ENCODE measurements around the gene CD274. TPM values are rescaled to one million over a fixed set of nuclear protein-coding genes. Genes with fewer than 3 reads are reported as not detected.
A peak's percentile ranks its signal among the peaks of the same experiment; 100 is the strongest.

Gene CD274
- total and polyA plus RNA-seq, 2 of the 8 experiments (the other 6 are each of a cell fraction or from before 2014, with no cell fraction given), result 0.08 to 0.15 TPM

DNA sequence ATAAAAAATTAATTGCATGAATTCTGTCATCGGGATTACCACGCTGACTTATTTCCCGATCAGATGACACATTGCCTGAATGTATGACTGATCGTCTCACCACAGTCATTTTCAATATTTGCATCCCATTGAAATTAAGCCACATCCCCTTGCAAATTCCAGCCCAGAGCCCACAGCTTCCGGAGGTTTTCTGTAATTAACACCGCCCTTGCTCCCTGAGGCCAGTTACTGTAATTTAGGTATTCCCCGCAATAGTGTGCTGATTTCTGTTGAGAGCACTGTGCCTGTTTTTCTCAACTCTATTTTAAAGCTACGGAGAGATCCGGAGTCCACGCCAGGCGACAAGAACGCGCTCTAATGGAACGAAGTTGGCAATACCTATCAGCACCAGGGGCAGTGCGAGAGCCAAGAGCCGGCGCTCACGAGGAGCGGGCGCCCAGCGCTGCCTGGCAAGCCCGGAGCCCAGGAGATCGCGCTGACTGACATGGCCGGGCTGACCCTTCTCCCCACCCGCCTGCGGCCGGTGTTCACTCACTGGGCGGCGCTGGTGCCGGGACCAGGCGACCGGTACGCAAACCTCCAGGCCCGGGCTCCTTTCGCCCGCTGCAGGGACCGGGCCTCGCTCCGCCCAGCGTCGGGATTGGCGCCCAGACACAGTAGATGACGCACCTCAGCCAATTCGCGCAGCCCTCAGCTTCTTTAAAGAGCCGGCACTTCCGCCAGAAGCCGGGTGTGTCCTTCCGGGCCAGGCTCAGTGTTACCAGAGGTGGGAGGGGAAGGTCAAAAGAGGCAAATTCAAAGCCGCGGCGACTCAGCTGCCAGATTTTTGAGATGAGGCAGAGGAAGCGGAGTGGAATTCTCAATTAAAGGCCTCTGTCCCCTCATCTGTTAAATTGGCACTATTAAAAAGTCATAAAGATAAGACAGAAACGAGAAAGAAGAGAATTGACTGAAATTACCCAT is 12.8 kb upstream of the CD274 start, which contains the start of gene PLGRKT (continued):
- TF ChIP-seq, protein P1, sequence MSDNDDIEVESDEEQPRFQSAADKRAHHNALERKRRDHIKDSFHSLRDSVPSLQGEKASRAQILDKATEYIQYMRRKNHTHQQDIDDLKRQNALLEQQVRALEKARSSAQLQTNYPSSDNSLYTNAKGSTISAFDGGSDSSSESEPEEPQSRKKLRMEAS (IDR thresholded peaks at IDR 0.05), result peak; percentile 55
- TF ChIP-seq EP300 (IDR thresholded peaks at IDR 0.05; ENCODE audit: borderline replicate concordance in 1 of 2, low read depth in 2 of 2, low read length in 2 of 2), result no peak
- TF ChIP-seq SRF (IDR thresholded peaks at IDR 0.05; ENCODE audit: low read depth, low read length), result no peak
- peak; percentile 74 for TF ChIP-seq ASH2L (IDR thresholded peaks at IDR 0.05; ENCODE audit: low read length)
- no peak for TF ChIP-seq BRCA1 (IDR thresholded peaks at IDR 0.05; ENCODE audit: low read depth, low read length)
- TF ChIP-seq CREB1 (IDR thresholded peaks at IDR 0.05), result peak; percentile 79
- TF ChIP-seq BACH1 (IDR thresholded peaks at IDR 0.05; ENCODE audit: low read length), result no peak
- TF ChIP-seq, protein P2, sequence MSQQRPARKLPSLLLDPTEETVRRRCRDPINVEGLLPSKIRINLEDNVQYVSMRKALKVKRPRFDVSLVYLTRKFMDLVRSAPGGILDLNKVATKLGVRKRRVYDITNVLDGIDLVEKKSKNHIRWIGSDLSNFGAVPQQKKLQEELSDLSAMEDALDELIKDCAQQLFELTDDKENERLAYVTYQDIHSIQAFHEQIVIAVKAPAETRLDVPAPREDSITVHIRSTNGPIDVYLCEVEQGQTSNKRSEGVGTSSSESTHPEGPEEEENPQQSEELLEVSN (IDR thresholded peaks at IDR 0.05), result 0 out of 2 replicates have a peak, but pooled peaks have one; percentile 34
- TF ChIP-seq RFX5 (IDR thresholded peaks at IDR 0.05; ENCODE audit: borderline replicate concordance, low read depth, low read length), result no peak
- TF ChIP-seq, protein P3, sequence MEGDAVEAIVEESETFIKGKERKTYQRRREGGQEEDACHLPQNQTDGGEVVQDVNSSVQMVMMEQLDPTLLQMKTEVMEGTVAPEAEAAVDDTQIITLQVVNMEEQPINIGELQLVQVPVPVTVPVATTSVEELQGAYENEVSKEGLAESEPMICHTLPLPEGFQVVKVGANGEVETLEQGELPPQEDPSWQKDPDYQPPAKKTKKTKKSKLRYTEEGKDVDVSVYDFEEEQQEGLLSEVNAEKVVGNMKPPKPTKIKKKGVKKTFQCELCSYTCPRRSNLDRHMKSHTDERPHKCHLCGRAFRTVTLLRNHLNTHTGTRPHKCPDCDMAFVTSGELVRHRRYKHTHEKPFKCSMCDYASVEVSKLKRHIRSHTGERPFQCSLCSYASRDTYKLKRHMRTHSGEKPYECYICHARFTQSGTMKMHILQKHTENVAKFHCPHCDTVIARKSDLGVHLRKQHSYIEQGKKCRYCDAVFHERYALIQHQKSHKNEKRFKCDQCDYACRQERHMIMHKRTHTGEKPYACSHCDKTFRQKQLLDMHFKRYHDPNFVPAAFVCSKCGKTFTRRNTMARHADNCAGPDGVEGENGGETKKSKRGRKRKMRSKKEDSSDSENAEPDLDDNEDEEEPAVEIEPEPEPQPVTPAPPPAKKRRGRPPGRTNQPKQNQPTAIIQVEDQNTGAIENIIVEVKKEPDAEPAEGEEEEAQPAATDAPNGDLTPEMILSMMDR (IDR thresholded peaks at IDR 0.05; ENCODE audit: control extremely low read depth in 1 of 3, insufficient read depth in 1 of 3, low read depth in 1 of 3, low read length in 3 of 3), result peak in 2 of 3 experiments; percentile 3 to 20; a peak in 2 of 4 replicates
- TF ChIP-seq RAD21 (IDR thresholded peaks at IDR 0.05 in 1 of 2, conservative IDR thresholded peaks at IDR 0.05 in 1 of 2; ENCODE audit: low read depth in 2 of 2, low read length in 2 of 2), result peak; percentile 13 to 17; a peak in 2 of 4 replicates
- 0 out of 2 replicates have a peak, but pooled peaks have one; percentile 60 for TF ChIP-seq CHD2 (IDR thresholded peaks at IDR 0.05; ENCODE audit: low read length)
- TF ChIP-seq KDM1A (IDR thresholded peaks at IDR 0.05; ENCODE audit: borderline replicate concordance, low read length), result no peak
- peak; percentile 85 for TF ChIP-seq PHF8 (conservative IDR thresholded peaks at IDR 0.05; ENCODE audit: low read depth, low read length)
- TF ChIP-seq POLR2AphosphoS5 (IDR thresholded peaks at IDR 0.05; ENCODE audit: low read depth, low read length), result peak; percentile 76
- TF ChIP-seq YY1 (IDR thresholded peaks at IDR 0.05; ENCODE audit: low read depth, low read length), result no peak; the same call in 1 of the 2 replicates
- TF ChIP-seq RBBP5 (IDR thresholded peaks at IDR 0.05; ENCODE audit: borderline replicate concordance, low read depth, low read length), result peak; percentile 49; the same call in 1 of the 2 replicates
- TF ChIP-seq CBX5 (IDR thresholded peaks at IDR 0.05; ENCODE audit: low read depth, low read length), result no peak
- peak; percentile 41 for TF ChIP-seq JUND (IDR thresholded peaks at IDR 0.05; ENCODE audit: low read length)
- peak; percentile 66; the same call in 1 of the 2 replicates for TF ChIP-seq TAF1 (IDR thresholded peaks at IDR 0.05; ENCODE audit: low read depth, low read length)
